K562 (cell line): ENCODE results near the gene FAM227B.

Source experiments
- DNMT1 ChIP-seq: fragments of 450-650 bp; IDR thresholded peaks from 2 replicates; pipeline ENCODE4 v1.6.1; 2016; ENCODE audit warnings: antibody characterized with exemption, mild to moderate bottlenecking
- ELF4 ChIP-seq: fragments of 450-650 bp; formaldehyde crosslinking; IDR thresholded peaks from 2 replicates; pipeline ENCODE4 v1.4.0; 2022; ENCODE audit warnings: missing genetic modification characterization
- EP300 ChIP-seq: IDR thresholded peaks from 2 replicates; pipeline ENCODE4 v1.6.1; 2012; ENCODE audit warnings: low read length, improper control_type of control experiment
- GTF2E2 ChIP-seq: fragments of 200-800 bp; sonication (Bioruptor generic); IDR thresholded peaks from 2 replicates; pipeline ENCODE4 v1.6.1; 2016; ENCODE audit warnings: missing genetic modification characterization, missing compliant biosample characterization
- HDAC1 ChIP-seq, 2 experiments: fragments of 450-650 bp; IDR thresholded peaks; 2 replicates each; pipeline ENCODE4 v1.6.1; 2016 to 2017; ENCODE audit warnings: inconsistent platforms in 1 of 2, mild to moderate bottlenecking in 1 of 2, moderate library complexity in 1 of 2
- ZNF668 ChIP-seq: fragments of 250-450 bp; sonication (Bioruptor Pico); IDR thresholded peaks from 2 replicates; pipeline ENCODE4 v1.8.0; 2022; ENCODE audit warnings: mild to moderate bottlenecking, inconsistent platforms
- TF ChIP-seq, protein P1 (sequence below): sonication (generic); formaldehyde crosslinking; IDR thresholded peaks from 2 replicates; pipeline ENCODE4 v1.9.0; 2022; ENCODE audit warnings: mild to moderate bottlenecking, missing genetic modification reagents
- TF ChIP-seq, protein P2 (sequence below), 2 experiments: IDR thresholded peaks; 2 replicates each; pipeline ENCODE4 v1.6.1; 2011; ENCODE audit warnings: borderline replicate concordance in 1 of 2, control low read depth in 1 of 2, low read depth in 1 of 2, low read length in 1 of 2, mild to moderate bottlenecking in 1 of 2, mixed read lengths in 1 of 2, moderate library complexity in 1 of 2; ENCODE audit not compliant: insufficient read depth in 1 of 2, insufficient read length in 1 of 2, poor library complexity in 1 of 2, severe bottlenecking in 1 of 2; ENCODE audit errors: extremely low read depth in 1 of 2

DNA sequence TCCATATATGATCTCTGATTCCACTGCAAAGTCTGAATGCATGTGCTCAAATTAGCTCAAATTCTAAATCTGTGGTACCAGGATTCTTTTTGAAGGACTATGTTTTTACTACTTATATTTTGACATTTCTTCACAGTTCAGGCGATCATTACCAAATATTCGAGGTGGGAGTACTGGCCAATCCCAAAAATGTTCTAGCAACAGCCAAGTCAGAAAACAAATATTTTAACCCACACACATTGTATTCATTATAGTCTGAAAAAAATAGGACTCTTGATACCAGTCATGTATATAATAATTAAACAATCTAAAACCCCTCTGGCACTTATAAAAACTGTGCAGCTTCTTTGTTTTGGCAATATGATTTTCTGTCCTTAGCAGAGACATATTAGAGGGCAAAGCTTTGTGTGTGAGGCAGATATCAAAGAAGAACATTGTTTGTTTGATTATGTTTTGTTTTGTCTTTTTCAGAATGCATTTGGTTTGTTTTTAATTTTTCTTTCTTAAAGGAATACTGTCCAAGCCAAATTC is 160.1 kb downstream of the FAM227B start:
- TF ChIP-seq, protein P1, sequence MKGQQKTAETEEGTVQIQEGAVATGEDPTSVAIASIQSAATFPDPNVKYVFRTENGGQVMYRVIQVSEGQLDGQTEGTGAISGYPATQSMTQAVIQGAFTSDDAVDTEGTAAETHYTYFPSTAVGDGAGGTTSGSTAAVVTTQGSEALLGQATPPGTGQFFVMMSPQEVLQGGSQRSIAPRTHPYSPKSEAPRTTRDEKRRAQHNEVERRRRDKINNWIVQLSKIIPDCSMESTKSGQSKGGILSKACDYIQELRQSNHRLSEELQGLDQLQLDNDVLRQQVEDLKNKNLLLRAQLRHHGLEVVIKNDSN (CRISPR knock-in tag) = no peak
- TF ChIP-seq DNMT1 = no peak
- TF ChIP-seq, protein P2, sequence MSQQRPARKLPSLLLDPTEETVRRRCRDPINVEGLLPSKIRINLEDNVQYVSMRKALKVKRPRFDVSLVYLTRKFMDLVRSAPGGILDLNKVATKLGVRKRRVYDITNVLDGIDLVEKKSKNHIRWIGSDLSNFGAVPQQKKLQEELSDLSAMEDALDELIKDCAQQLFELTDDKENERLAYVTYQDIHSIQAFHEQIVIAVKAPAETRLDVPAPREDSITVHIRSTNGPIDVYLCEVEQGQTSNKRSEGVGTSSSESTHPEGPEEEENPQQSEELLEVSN (IDR thresholded peaks at IDR 0.05; ENCODE audit: borderline replicate concordance in 1 of 2, extremely low read depth in 1 of 2, insufficient read depth in 1 of 2, insufficient read length in 1 of 2, low read depth in 1 of 2, low read length in 1 of 2, poor library complexity in 1 of 2, severe bottlenecking in 1 of 2) = no peak
- no peak for TF ChIP-seq ELF4 (CRISPR knock-in tag)
- no peak for TF ChIP-seq EP300
- no peak for TF ChIP-seq HDAC1 (IDR thresholded peaks at IDR 0.05)
- no peak for TF ChIP-seq ZNF668 (CRISPR knock-in tag)
- no peak for TF ChIP-seq GTF2E2
